K562 (cell line): ENCODE measurements around the gene PDCD10. TPM values are rescaled to one million over a fixed set of nuclear protein-coding genes. Genes with fewer than 3 reads are reported as not detected.
A peak's percentile ranks its signal among the peaks of the same experiment; 100 is the strongest.

ENCODE experiments used
- DMBX1 ChIP-seq: fragments of 250-450 bp; sonication (Bioruptor Pico); IDR thresholded peaks from 2 replicates; pipeline ENCODE4 v1.8.0; 2022; ENCODE audit warnings: inconsistent platforms, mild to moderate bottlenecking, moderate library complexity, borderline replicate concordance
- ETV5 ChIP-seq: sonication (generic); formaldehyde crosslinking; IDR thresholded peaks from 2 replicates; pipeline ENCODE4 v1.4.0; 2020; ENCODE audit warnings: low read depth, mild to moderate bottlenecking, missing genetic modification reagents
- KDM1A ChIP-seq, 2 experiments: fragments of 450-650 bp; IDR thresholded peaks; 2 replicates each; pipeline ENCODE4 v1.6.1; 2016; ENCODE audit warnings: mild to moderate bottlenecking in 2 of 2
- RCOR1 ChIP-seq, 2 experiments: IDR thresholded peaks; 2 replicates each; pipeline ENCODE4 v1.6.1; 2012; ENCODE audit warnings: low read depth in 2 of 2, low read length in 2 of 2, borderline replicate concordance in 1 of 2, improper control_type of control experiment in 1 of 2
- SAFB2 ChIP-seq: fragments of 200-400 bp; formaldehyde crosslinking; IDR thresholded peaks from 2 replicates; pipeline ENCODE4 v1.6.1; 2018; ENCODE audit warnings: borderline replicate concordance, low read length, low read depth, moderate library complexity; ENCODE audit not compliant: severe bottlenecking
- TAF1 ChIP-seq: IDR thresholded peaks from 2 replicates; pipeline ENCODE4 v1.6.1; 2011; ENCODE audit warnings: mild to moderate bottlenecking, low read length, moderate library complexity; ENCODE audit not compliant: insufficient read depth, control insufficient read depth, severe bottlenecking; ENCODE audit errors: extremely low read depth
- XRCC5 ChIP-seq: fragments of 200-400 bp; formaldehyde crosslinking; IDR thresholded peaks from 2 replicates; pipeline ENCODE4 v1.6.1; 2017; ENCODE audit warnings: low read depth, mild to moderate bottlenecking, low read length
- ZBTB7A ChIP-seq: IDR thresholded peaks from 2 replicates; pipeline ENCODE4 v1.6.1; 2011; ENCODE audit warnings: low read depth, mild to moderate bottlenecking, low read length, moderate library complexity, borderline replicate concordance; ENCODE audit not compliant: control insufficient read depth
- ZNF263 ChIP-seq: sonication (generic); formaldehyde crosslinking; IDR thresholded peaks from 2 replicates; pipeline ENCODE4 v1.8.0; 2022; ENCODE audit warnings: mild to moderate bottlenecking, missing genetic modification reagents, borderline replicate concordance
- polyA plus RNA-seq, 8 experiments: library from polyadenylated mRNA; depleted of rRNA in 4 of 8; stranded (reverse) in 5 of 8; unstranded in 3 of 8; fragments of >200 nt; fragmentation: Nextera tagmentation in 2 of 8; fragmentation: Illumina TruSeq in 1 of 8; extraction: Ambion mirVana in 2 of 8; extraction: Trizol in 1 of 8; gene quantifications; 2 replicates each; pipeline versions ENCODE4 v1.2.1 to v1.2.3, GENCODE V29; 2011 to 2014; ENCODE audit warnings: inconsistent platforms in 1 of 8, missing spikeins in 1 of 8
- total RNA-seq, 7 experiments: library from RNA; depleted of rRNA in 6 of 7; stranded (reverse); fragments of >200 nt in 6 of 7; fragmentation: Illumina TruSeq in 2 of 7; extraction: Trizol in 2 of 7; gene quantifications; 2 replicates each; pipeline versions ENCODE4 v1.2.1 to v1.2.3, GENCODE V29; 2011 to 2021; ENCODE audit warnings: low replicate concordance in 1 of 7
- TF ChIP-seq, protein P1 (sequence below): fragments of 450-650 bp; IDR thresholded peaks from 2 replicates; pipeline ENCODE4 v1.6.1; 2018; ENCODE audit warnings: mild to moderate bottlenecking, low read depth; ENCODE audit not compliant: partially characterized antibody
- TF ChIP-seq, protein P2 (sequence below): fragments of 450-650 bp; IDR thresholded peaks from 2 replicates; pipeline ENCODE4 v1.6.1; 2016; ENCODE audit warnings: low read depth
- TF ChIP-seq, protein P3 (sequence below): sonication (generic); formaldehyde crosslinking; IDR thresholded peaks from 2 replicates; pipeline ENCODE4 v1.8.0; 2023; ENCODE audit warnings: mild to moderate bottlenecking, missing genetic modification reagents

PDCD10 gene
- total and polyA plus RNA-seq, 9 of the 15 experiments (the other 6 are each of a cell fraction or from before 2014, with no cell fraction given): 121 to 476 (median 232) TPM

DNA sequence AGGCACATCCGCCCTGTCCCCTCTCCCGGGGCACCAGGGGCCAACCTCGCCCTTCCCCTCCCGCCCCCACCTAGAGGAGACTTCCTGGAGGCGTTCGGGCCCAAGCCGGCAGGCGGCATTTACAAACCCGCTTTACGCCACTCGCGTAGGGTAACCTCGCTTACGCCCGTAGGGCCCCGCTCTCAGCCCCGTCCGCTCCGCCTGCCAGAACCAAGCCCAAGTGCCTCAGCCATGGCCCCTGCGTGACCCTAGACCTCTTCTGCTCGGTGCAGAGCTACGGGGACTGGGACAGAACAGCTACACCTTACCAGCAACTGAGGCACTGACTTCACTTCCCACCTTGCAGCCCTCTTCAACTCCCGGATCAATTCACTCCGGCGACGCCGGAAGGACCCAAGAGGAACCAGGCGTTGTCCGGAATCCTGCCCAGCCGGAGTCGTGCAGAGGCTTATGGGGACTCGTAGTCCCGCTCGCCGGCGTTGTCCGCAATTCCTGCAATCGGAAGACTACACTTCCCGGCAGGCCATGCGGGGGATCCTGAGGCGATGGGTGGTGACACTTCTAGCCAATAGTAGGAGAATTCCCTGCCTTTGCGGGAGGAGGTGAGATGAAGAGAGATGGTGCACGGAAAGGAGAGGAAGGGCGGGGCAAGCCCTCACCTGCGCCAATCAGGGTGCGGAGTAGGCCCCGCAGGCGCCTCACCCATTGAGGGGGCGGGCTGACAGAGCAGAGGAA is at the start of gene PDCD10 (continued):
- TF ChIP-seq XRCC5 (peak; percentile 75; the same call in 1 of the 2 replicates), ZNF263 (no peak), KDM1A (IDR thresholded peaks at IDR 0.05) (no peak), DMBX1 (CRISPR knock-in tag) (no peak), ZBTB7A (peak; percentile 98), TAF1 (peak; percentile 14), ETV5 (CRISPR knock-in tag) (peak; percentile 76), RCOR1 (IDR thresholded peaks at IDR 0.05; ENCODE audit: borderline replicate concordance in 1 of 2, low read depth in 2 of 2, low read length in 2 of 2) (peak in 1 of 2 experiments; percentile 67; a peak in 2 of 4 replicates), SAFB2 (no peak)
- TF ChIP-seq, protein P1, sequence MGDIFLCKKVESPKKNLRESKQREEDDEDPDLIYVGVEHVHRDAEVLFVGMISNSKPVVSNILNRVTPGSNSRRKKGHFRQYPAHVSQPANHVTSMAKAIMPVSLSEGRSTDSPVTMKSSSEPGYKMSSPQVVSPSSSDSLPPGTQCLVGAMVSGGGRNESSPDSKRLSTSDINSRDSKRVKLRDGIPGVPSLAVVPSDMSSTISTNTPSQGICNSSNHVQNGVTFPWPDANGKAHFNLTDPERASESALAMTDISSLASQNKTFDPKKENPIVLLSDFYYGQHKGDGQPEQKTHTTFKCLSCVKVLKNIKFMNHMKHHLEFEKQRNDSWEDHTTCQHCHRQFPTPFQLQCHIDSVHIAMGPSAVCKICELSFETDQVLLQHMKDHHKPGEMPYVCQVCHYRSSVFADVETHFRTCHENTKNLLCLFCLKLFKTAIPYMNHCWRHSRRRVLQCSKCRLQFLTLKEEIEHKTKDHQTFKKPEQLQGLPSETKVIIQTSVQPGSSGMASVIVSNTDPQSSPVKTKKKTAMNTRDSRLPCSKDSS: no peak
- TF ChIP-seq, protein P2, sequence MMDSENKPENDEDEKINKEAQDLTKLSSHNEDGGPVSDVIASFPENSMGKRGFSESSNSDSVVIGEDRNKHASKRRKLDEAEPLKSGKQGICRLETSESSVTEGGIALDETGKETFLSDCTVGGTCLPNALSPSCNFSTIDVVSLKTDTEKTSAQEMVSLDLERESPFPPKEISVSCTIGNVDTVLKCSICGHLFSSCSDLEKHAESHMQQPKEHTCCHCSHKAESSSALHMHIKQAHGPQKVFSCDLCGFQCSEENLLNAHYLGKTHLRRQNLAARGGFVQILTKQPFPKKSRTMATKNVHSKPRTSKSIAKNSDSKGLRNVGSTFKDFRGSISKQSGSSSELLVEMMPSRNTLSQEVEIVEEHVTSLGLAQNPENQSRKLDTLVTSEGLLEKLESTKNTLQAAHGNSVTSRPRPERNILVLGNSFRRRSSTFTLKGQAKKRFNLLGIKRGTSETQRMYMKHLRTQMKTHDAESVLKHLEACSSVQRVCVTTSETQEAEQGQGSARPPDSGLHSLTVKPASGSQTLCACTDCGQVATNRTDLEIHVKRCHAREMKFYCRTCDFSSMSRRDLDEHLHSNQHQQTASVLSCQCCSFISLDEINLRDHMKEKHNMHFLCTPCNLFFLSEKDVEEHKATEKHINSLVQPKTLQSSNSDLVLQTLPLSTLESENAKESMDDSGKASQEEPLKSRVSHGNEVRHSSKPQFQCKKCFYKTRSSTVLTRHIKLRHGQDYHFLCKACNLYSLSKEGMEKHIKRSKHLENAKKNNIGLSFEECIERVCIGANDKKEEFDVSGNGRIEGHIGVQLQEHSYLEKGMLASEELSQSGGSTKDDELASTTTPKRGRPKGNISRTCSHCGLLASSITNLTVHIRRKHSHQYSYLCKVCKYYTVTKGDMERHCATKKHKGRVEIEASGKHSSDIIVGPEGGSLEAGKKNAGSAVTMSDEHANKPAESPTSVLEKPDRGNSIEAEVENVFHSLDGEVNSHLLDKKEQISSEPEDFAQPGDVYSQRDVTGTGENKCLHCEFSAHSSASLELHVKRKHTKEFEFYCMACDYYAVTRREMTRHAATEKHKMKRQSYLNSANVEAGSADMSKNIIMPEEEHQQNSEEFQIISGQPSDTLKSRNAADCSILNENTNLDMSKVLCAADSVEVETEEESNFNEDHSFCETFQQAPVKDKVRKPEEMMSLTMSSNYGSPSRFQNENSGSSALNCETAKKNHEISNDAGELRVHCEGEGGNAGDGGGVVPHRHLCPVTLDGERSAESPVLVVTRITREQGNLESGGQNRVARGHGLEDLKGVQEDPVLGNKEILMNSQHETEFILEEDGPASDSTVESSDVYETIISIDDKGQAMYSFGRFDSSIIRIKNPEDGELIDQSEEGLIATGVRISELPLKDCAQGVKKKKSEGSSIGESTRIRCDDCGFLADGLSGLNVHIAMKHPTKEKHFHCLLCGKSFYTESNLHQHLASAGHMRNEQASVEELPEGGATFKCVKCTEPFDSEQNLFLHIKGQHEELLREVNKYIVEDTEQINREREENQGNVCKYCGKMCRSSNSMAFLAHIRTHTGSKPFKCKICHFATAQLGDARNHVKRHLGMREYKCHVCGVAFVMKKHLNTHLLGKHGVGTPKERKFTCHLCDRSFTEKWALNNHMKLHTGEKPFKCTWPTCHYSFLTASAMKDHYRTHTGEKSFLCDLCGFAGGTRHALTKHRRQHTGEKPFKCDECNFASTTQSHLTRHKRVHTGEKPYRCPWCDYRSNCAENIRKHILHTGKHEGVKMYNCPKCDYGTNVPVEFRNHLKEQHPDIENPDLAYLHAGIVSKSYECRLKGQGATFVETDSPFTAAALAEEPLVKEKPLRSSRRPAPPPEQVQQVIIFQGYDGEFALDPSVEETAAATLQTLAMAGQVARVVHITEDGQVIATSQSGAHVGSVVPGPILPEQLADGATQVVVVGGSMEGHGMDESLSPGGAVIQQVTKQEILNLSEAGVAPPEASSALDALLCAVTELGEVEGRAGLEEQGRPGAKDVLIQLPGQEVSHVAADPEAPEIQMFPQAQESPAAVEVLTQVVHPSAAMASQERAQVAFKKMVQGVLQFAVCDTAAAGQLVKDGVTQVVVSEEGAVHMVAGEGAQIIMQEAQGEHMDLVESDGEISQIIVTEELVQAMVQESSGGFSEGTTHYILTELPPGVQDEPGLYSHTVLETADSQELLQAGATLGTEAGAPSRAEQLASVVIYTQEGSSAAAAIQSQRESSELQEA: 0 out of 2 replicates have a peak, but pooled peaks have one; percentile 26
- TF ChIP-seq, protein P3, sequence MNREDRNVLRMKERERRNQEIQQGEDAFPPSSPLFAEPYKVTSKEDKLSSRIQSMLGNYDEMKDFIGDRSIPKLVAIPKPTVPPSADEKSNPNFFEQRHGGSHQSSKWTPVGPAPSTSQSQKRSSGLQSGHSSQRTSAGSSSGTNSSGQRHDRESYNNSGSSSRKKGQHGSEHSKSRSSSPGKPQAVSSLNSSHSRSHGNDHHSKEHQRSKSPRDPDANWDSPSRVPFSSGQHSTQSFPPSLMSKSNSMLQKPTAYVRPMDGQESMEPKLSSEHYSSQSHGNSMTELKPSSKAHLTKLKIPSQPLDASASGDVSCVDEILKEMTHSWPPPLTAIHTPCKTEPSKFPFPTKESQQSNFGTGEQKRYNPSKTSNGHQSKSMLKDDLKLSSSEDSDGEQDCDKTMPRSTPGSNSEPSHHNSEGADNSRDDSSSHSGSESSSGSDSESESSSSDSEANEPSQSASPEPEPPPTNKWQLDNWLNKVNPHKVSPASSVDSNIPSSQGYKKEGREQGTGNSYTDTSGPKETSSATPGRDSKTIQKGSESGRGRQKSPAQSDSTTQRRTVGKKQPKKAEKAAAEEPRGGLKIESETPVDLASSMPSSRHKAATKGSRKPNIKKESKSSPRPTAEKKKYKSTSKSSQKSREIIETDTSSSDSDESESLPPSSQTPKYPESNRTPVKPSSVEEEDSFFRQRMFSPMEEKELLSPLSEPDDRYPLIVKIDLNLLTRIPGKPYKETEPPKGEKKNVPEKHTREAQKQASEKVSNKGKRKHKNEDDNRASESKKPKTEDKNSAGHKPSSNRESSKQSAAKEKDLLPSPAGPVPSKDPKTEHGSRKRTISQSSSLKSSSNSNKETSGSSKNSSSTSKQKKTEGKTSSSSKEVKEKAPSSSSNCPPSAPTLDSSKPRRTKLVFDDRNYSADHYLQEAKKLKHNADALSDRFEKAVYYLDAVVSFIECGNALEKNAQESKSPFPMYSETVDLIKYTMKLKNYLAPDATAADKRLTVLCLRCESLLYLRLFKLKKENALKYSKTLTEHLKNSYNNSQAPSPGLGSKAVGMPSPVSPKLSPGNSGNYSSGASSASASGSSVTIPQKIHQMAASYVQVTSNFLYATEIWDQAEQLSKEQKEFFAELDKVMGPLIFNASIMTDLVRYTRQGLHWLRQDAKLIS: no peak; the same call in 1 of the 2 replicates
